GM12878 (cell line): ENCODE measurements around the gene SRC. TPM values are rescaled to one million over a fixed set of nuclear protein-coding genes. Genes with fewer than 3 reads are reported as not detected.

ENCODE experiments used
- ATAC-seq: fragments of 200-7000 bp; cut with Tn5 transposase; 3 replicates; pipeline ENCODE4 v1.9.1; 2020; ENCODE audit warnings: mild to moderate bottlenecking, moderate library complexity
- BruUV-seq: library from RNA; stranded (reverse); fragments of 400-500 nt; replicated peaks from 2 replicates; lab custom pipeline; 2021; lab: Mats Ljungman, UMichigan
- CTCF ChIA-PET: fragments of 300-600 bp; sonication (Branson Sonifier 250); formaldehyde crosslinking; extraction: SDS; loops from one replicate; lab custom pipeline; 2021; ENCODE audit warnings: inconsistent platforms; lab: Yijun Ruan, JAX
- POLR2A ChIA-PET: fragments of 350-600 bp; formaldehyde crosslinking; extraction: SDS; loops from one replicate; lab custom pipeline; 2021; ENCODE audit warnings: inconsistent platforms; lab: Charles Lee
- RAD21 ChIA-PET: fragments of 300-600 bp; sonication (Branson Sonifier 250); formaldehyde crosslinking; loops from one replicate; lab custom pipeline; 2023; ENCODE audit warnings: antibody characterized with exemption; ENCODE audit not compliant: unreplicated experiment; lab: Charles Lee
- SMC1A ChIA-PET: fragments of 300-600 bp; sonication (Branson Sonifier 250); formaldehyde crosslinking; loops from one replicate; lab custom pipeline; 2023; ENCODE audit not compliant: unreplicated experiment, uncharacterized antibody; lab: Charles Lee
- DNase-seq: peaks from one replicate; pipeline ENCODE4 v3.0.0-alpha.2; 2011; ENCODE audit warnings: low read depth, low spot score
- FAIRE-seq: peaks from 3 replicates; lab custom pipeline; 2011; peaks lifted over from hg19 to GRCh38; lab: Jason Lieb, UNC
- H2AFZ ChIP-seq: 2 replicates; pipeline ENCODE4 v1.6.0; 2011; ENCODE audit warnings: low read depth, low read length, control low read depth; ENCODE audit not compliant: control insufficient read depth
- H3K27ac ChIP-seq: 2 replicates; pipeline ENCODE4 v1.5.1; 2011; ENCODE audit warnings: control low read depth; ENCODE audit not compliant: control insufficient read depth, insufficient read depth
- H3K27me3 ChIP-seq, 2 experiments: replicated peaks in 1 of 2; 2 replicates each; pipeline versions ENCODE4 v1.6.0 to v1.6.1; 2011; ENCODE audit warnings: low read length in 1 of 2; ENCODE audit not compliant: control insufficient read depth in 2 of 2, insufficient read depth in 2 of 2
- H3K36me3 ChIP-seq, 2 experiments: 2 replicates each; pipeline ENCODE4 v1.5.1; 2011; ENCODE audit warnings: low read length in 1 of 2; ENCODE audit not compliant: control insufficient read depth in 2 of 2, insufficient read depth in 2 of 2
- H3K4me1 ChIP-seq: 2 replicates; pipeline ENCODE4 v1.6.1; 2011; ENCODE audit warnings: mild to moderate bottlenecking, low read length, moderate library complexity, mixed read lengths; ENCODE audit not compliant: control insufficient read depth, insufficient read depth
- H3K4me2 ChIP-seq: 2 replicates; pipeline ENCODE4 v1.6.0; 2011; ENCODE audit warnings: control low read depth; ENCODE audit not compliant: control insufficient read depth, insufficient read depth
- H3K4me3 ChIP-seq: fragments of 200-600 bp; sonication (generic); 2 replicates; pipeline ENCODE4 v1.5.1; 2016
- H3K79me2 ChIP-seq: 2 replicates; pipeline ENCODE4 v1.6.0; 2011; ENCODE audit warnings: low read length; ENCODE audit not compliant: control insufficient read depth, insufficient read depth
- H3K9ac ChIP-seq: 2 replicates; pipeline ENCODE4 v1.8.0; 2011; ENCODE audit warnings: low read length, control low read depth, mixed read lengths; ENCODE audit not compliant: control insufficient read depth, insufficient read depth
- H3K9me3 ChIP-seq: replicated peaks from 3 replicates; pipeline ENCODE4 v1.5.1; 2011; ENCODE audit warnings: mild to moderate bottlenecking, low read length; ENCODE audit not compliant: control insufficient read depth, insufficient read depth
- H4K20me1 ChIP-seq: 2 replicates; pipeline ENCODE4 v1.6.0; 2011; ENCODE audit not compliant: control insufficient read depth, insufficient read depth
- BACH1 ChIP-seq: fragments of 450-650 bp; IDR thresholded peaks from 2 replicates; pipeline ENCODE4 v1.6.1; 2017; ENCODE audit warnings: mild to moderate bottlenecking, borderline replicate concordance
- CBX3 ChIP-seq: fragments of 200-600 bp; sonication (generic); IDR thresholded peaks from 2 replicates; pipeline ENCODE4 v1.6.1; 2016; ENCODE audit warnings: low read depth, borderline replicate concordance
- CBX5 ChIP-seq: sonication (generic); IDR thresholded peaks from 2 replicates; pipeline ENCODE4 v1.6.1; 2016; ENCODE audit warnings: low read depth, moderate library complexity, mild to moderate bottlenecking, inconsistent platforms
- CHD2 ChIP-seq: IDR thresholded peaks from 2 replicates; pipeline ENCODE4 v1.6.1; 2011; ENCODE audit warnings: low read depth, low read length, improper control_type of control experiment, borderline replicate concordance
- ELK1 ChIP-seq: IDR thresholded peaks from 2 replicates; pipeline ENCODE4 v1.6.1; 2012; ENCODE audit warnings: low read depth, low read length, improper control_type of control experiment
- FOXM1 ChIP-seq: IDR thresholded peaks from 2 replicates; pipeline ENCODE4 v1.6.1; 2012; ENCODE audit warnings: low read depth, mild to moderate bottlenecking, inconsistent platforms, low read length, moderate library complexity
- IRF4 ChIP-seq: IDR thresholded peaks from 2 replicates; pipeline ENCODE4 v1.6.1; 2011; ENCODE audit warnings: low read depth, low read length
- RAD21 ChIP-seq: IDR thresholded peaks from 2 replicates; pipeline ENCODE4 v1.6.1; 2011; ENCODE audit warnings: mild to moderate bottlenecking, low read depth, low read length, moderate library complexity; ENCODE audit not compliant: insufficient read depth
- SMAD5 ChIP-seq: IDR thresholded peaks from 2 replicates; pipeline ENCODE4 v1.6.1; 2016; ENCODE audit warnings: antibody characterized with exemption, low read depth
- SMC3 ChIP-seq: IDR thresholded peaks from 2 replicates; pipeline ENCODE4 v1.6.1; 2011; ENCODE audit warnings: low read length, improper control_type of control experiment, borderline replicate concordance
- SREBF2 ChIP-seq: IDR thresholded peaks from 2 replicates; pipeline ENCODE4 v1.6.1; 2012; ENCODE audit warnings: mild to moderate bottlenecking, low read length
- ZSCAN29 ChIP-seq: fragments of 450-650 bp; IDR thresholded peaks from 2 replicates; pipeline ENCODE4 v1.6.1; 2017; ENCODE audit warnings: mild to moderate bottlenecking, moderate library complexity
- WGBS: methylation state at CpG from one replicate; pipeline ENCODE4 v1.1.6; 2016; ENCODE audit warnings: low lambda C conversion rate; ENCODE audit not compliant: insufficient replicate concordance, insufficient coverage; ENCODE audit errors: missing lambda C conversion rate; 5-methylcytosine and 5-hydroxymethylcytosine counted together
- in situ Hi-C: fragments of 300-500 bp; cut with MboI; formaldehyde crosslinking; loops from 9 replicates; pipeline ENCODE4 v1.14.3; 2018; ENCODE audit warnings: mixed read lengths
- intact Hi-C: fragments of 100-400 bp; cut with micrococcal nuclease; formaldehyde crosslinking; loops from one replicate; pipeline ENCODE4 v1.14.2; 2022; ENCODE audit not compliant: unreplicated experiment
- polyA plus RNA-seq, 11 experiments: library from polyadenylated mRNA; depleted of rRNA in 4 of 11; unstranded in 6 of 11; stranded (reverse) in 5 of 11; fragments of >200 nt; fragmentation: Nextera tagmentation in 4 of 11; fragmentation: Illumina TruSeq in 1 of 11; extraction: Ambion mirVana in 4 of 11; extraction: Trizol in 1 of 11; gene quantifications; 1 replicate in 1 of 11; 2 replicates in 10 of 11; pipeline versions ENCODE4 v1.2.1 to v1.2.3, GENCODE V29; 2011 to 2016; ENCODE audit warnings: inconsistent platforms in 2 of 11, missing spikeins in 2 of 11, low read depth in 1 of 11
- total RNA-seq, 4 experiments: library from RNA; depleted of rRNA in 3 of 4; stranded (reverse); fragments of >200 nt in 3 of 4; fragmentation: Illumina TruSeq in 1 of 4; extraction: Trizol in 1 of 4; gene quantifications; 2 replicates each; pipeline versions ENCODE4 v1.2.1 to v1.2.3, GENCODE V29; 2013 to 2021
- TF ChIP-seq, protein P1 (sequence below): fragments of 450-650 bp; IDR thresholded peaks from 2 replicates; pipeline ENCODE4 v1.6.1; 2017; ENCODE audit warnings: low read depth, mild to moderate bottlenecking, moderate library complexity
- TF ChIP-seq, protein P2 (sequence below): fragments of 450-650 bp; IDR thresholded peaks from 2 replicates; pipeline ENCODE4 v1.6.1; 2017; ENCODE audit warnings: mild to moderate bottlenecking, moderate library complexity

Gene SRC
- total and polyA plus RNA-seq, 10 of the 15 experiments (the other 5 are each of a cell fraction or from before 2014, with no cell fraction given) = 0.60 to 71.3 (median 27.2) TPM

DNA sequence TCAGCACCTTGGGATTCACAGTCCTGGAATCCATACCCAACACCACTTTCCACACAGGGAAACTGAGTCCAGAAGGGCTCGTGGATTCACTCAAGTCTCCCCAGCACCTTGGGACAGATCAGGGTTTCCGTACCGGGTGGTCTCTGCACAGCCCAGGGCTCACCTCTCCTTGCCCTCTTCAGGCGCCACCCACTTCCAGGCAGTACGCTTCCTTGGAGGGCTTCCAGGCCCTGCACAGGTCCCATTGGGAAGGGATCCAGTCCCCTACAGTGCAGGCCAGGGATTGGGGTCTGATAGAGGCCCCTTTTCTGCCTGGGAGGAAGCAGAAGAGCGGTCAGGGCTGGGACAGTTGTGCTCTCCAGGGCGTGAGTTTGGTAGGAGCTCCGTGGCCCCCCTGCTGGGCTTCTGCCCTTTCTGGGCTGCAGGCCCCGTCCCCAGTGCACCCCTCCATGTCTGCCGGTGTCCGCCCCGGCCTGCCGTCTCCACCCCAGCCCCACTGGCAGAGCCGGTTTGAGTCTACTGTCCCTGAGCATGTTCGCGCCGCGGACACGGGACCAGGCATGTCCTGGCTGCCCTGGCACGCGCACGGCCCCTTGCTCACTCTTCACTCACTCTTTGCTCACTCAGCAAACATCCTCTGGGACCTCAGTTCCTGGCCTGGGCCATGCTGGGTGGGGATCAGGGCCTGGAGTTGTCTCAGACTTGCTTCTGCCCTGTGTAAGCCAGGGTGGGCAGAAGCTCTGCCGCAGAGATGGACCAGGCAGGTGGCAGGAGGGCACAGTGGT lies 12.6 kb downstream of the SRC start:
- Histone ChIP-seq H2AFZ (no peak overlapping the region), H3K9ac (no peak overlapping the region), H4K20me1 (0 out of 2 replicates have a peak, but pooled peaks cover 3% of the 10 kb centered on the region), H3K4me1 (peaks cover 40% of the 10 kb centered on the region), H3K9me3 (no peaks in the 10 kb centered on the region), H3K79me2 (peaks cover 85% of the 10 kb centered on the region), H3K4me2 (no peak overlapping the region), H3K4me3 (no peak overlapping the region), H3K27me3 (no peaks in the 10 kb centered on the region), H3K27ac (no peak overlapping the region; the same call in 1 of the 2 replicates), H3K36me3 (peaks cover 10 to 36% of the 10 kb centered on the region in 2 experiments; a peak in 3 of 4 replicates)
- WGBS = 98% methylated on average over 23 of the region's 23 CpGs
- intact Hi-C loops = no loop called here
- ChIA-PET RAD21 (no interaction called here), POLR2A (no interaction called here), SMC1A (no interaction called here), CTCF (no interaction called here)
- FAIRE-seq (no peak), DNase-seq (no peak), ATAC-seq (no peak)
- BruUV-seq = no TSS peak
- in situ Hi-C loops = no loop called here
- no peak for TF ChIP-seq ZSCAN29
- TF ChIP-seq, protein P1, sequence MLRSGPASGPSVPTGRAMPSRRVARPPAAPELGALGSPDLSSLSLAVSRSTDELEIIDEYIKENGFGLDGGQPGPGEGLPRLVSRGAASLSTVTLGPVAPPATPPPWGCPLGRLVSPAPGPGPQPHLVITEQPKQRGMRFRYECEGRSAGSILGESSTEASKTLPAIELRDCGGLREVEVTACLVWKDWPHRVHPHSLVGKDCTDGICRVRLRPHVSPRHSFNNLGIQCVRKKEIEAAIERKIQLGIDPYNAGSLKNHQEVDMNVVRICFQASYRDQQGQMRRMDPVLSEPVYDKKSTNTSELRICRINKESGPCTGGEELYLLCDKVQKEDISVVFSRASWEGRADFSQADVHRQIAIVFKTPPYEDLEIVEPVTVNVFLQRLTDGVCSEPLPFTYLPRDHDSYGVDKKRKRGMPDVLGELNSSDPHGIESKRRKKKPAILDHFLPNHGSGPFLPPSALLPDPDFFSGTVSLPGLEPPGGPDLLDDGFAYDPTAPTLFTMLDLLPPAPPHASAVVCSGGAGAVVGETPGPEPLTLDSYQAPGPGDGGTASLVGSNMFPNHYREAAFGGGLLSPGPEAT = no peak
- TF ChIP-seq ELK1 = no peak
- TF ChIP-seq SMC3 = no peak
- TF ChIP-seq CBX3 = no peak
- TF ChIP-seq RAD21 = no peak
- TF ChIP-seq SMAD5 = no peak
- TF ChIP-seq CBX5 = no peak
- TF ChIP-seq SREBF2 = no peak
- TF ChIP-seq IRF4 = no peak
- TF ChIP-seq, protein P2, sequence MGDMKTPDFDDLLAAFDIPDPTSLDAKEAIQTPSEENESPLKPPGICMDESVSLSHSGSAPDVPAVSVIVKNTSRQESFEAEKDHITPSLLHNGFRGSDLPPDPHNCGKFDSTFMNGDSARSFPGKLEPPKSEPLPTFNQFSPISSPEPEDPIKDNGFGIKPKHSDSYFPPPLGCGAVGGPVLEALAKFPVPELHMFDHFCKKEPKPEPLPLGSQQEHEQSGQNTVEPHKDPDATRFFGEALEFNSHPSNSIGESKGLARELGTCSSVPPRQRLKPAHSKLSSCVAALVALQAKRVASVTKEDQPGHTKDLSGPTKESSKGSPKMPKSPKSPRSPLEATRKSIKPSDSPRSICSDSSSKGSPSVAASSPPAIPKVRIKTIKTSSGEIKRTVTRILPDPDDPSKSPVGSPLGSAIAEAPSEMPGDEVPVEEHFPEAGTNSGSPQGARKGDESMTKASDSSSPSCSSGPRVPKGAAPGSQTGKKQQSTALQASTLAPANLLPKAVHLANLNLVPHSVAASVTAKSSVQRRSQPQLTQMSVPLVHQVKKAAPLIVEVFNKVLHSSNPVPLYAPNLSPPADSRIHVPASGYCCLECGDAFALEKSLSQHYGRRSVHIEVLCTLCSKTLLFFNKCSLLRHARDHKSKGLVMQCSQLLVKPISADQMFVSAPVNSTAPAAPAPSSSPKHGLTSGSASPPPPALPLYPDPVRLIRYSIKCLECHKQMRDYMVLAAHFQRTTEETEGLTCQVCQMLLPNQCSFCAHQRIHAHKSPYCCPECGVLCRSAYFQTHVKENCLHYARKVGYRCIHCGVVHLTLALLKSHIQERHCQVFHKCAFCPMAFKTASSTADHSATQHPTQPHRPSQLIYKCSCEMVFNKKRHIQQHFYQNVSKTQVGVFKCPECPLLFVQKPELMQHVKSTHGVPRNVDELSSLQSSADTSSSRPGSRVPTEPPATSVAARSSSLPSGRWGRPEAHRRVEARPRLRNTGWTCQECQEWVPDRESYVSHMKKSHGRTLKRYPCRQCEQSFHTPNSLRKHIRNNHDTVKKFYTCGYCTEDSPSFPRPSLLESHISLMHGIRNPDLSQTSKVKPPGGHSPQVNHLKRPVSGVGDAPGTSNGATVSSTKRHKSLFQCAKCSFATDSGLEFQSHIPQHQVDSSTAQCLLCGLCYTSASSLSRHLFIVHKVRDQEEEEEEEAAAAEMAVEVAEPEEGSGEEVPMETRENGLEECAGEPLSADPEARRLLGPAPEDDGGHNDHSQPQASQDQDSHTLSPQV = no peak
- TF ChIP-seq FOXM1 = no peak
- TF ChIP-seq BACH1 = no peak
- no peak for TF ChIP-seq CHD2
